B cell (primary cell): ENCODE measurements around the gene CFAP74. TPM values are rescaled to one million over a fixed set of nuclear protein-coding genes. Genes with fewer than 3 reads are reported as not detected.

ENCODE experiments used
- ATAC-seq: fragments of 200-7000 bp; cut with Tn5 transposase; one replicate; pipeline ENCODE4 v1.10.0; 2021; ENCODE audit warnings: low read depth, mild to moderate bottlenecking, moderate number of reproducible peaks, moderate library complexity
- CTCF ChIA-PET: fragments of 350-600 bp; sonication (Branson Sonifier 250); formaldehyde crosslinking; loops from one replicate; lab custom pipeline; 2021; ENCODE audit warnings: antibody characterized with exemption, inconsistent platforms; lab: Charles Lee
- POLR2A ChIA-PET: fragments of 350-600 bp; sonication (Branson Sonifier 250); formaldehyde crosslinking; loops from one replicate; lab custom pipeline; 2021; ENCODE audit warnings: antibody characterized with exemption; lab: Charles Lee
- DNase-seq: peaks from one replicate; pipeline ENCODE4 v3.0.0; 2013
- H2AFZ ChIP-seq: 2 replicates; pipeline ENCODE4 v1.6.1; 2012; ENCODE audit warnings: mild to moderate bottlenecking, low read depth, low read length; ENCODE audit not compliant: insufficient read depth, poor library complexity, severe bottlenecking
- H3K27ac ChIP-seq, 2 donors: 1 replicate in 1 of 2; 2 replicates in 1 of 2; pipeline ENCODE4 v1.5.1; 2012 to 2013; ENCODE audit warnings: low read length in 2 of 2, mild to moderate bottlenecking in 2 of 2, moderate library complexity in 1 of 2
- H3K27me3 ChIP-seq, 4 experiments: fragments of 200-600 bp in 1 of 4; sonication (generic) in 1 of 4; replicated peaks in 1 of 4; 1 replicate in 2 of 4; 2 replicates in 2 of 4; pipeline versions ENCODE4 v1.6.1 to v1.7.0; 2013 to 2016; ENCODE audit warnings: low read length in 3 of 4, mild to moderate bottlenecking in 2 of 4, mixed read lengths in 1 of 4, moderate library complexity in 1 of 4; ENCODE audit not compliant: insufficient read depth in 4 of 4, control insufficient read depth in 3 of 4; ENCODE audit errors: control extremely low read depth in 1 of 4
- H3K36me3 ChIP-seq, 2 experiments: replicated peaks in 1 of 2; 1 replicate in 1 of 2; 2 replicates in 1 of 2; pipeline versions ENCODE4 v1.6.1 to v1.7.1; 2013; ENCODE audit warnings: low read length in 1 of 2; ENCODE audit not compliant: insufficient read depth in 2 of 2, control insufficient read depth in 1 of 2; ENCODE audit errors: control extremely low read depth in 1 of 2, extremely low read depth in 1 of 2
- H3K4me1 ChIP-seq, 2 donors: fragments of 200-600 bp in 1 of 2; sonication (generic) in 1 of 2; 1 replicate in 1 of 2; 2 replicates in 1 of 2; pipeline versions ENCODE4 v1.5.1 to v1.6.1; 2013 to 2017; ENCODE audit warnings: low read length in 2 of 2; ENCODE audit not compliant: control insufficient read depth in 2 of 2, insufficient read depth in 2 of 2
- H3K4me2 ChIP-seq: replicated peaks from 2 replicates; pipeline ENCODE3; 2012; ENCODE audit warnings: mild to moderate bottlenecking, low read depth, low read length; ENCODE audit not compliant: poor library complexity, severe bottlenecking
- H3K4me3 ChIP-seq, 5 experiments: fragments of 200-600 bp in 1 of 5; sonication (generic) in 1 of 5; 1 replicate in 3 of 5; 2 replicates in 2 of 5; pipeline versions ENCODE4 v1.5.1 to v1.7.0; 2011 to 2016; ENCODE audit warnings: low read length in 4 of 5, mild to moderate bottlenecking in 4 of 5, low read depth in 2 of 5, control low read depth in 1 of 5, moderate library complexity in 1 of 5; ENCODE audit not compliant: insufficient read depth in 1 of 5; ENCODE audit errors: control extremely low read depth in 1 of 5, extremely low read depth in 1 of 5
- H3K79me2 ChIP-seq: fragments of 200-600 bp; sonication (generic); one replicate; pipeline ENCODE4 v1.6.0; 2016; ENCODE audit warnings: low read length; ENCODE audit not compliant: control insufficient read depth, insufficient read depth
- H3K9ac ChIP-seq: fragments of 200-600 bp; sonication (generic); 2 replicates; pipeline ENCODE4 v1.6.1; 2017; ENCODE audit warnings: mild to moderate bottlenecking, low read length, moderate library complexity
- H3K9me3 ChIP-seq, 3 donors: one replicate each; pipeline versions ENCODE4 v1.6.1 to v1.7.1; 2013; ENCODE audit warnings: low read length in 2 of 3; ENCODE audit not compliant: control insufficient read depth in 2 of 3, insufficient read depth in 1 of 3; ENCODE audit errors: control extremely low read depth in 1 of 3
- H4K20me1 ChIP-seq: 2 replicates; pipeline ENCODE4 v1.6.0; 2012; ENCODE audit warnings: mild to moderate bottlenecking, low read length; ENCODE audit not compliant: insufficient read depth, control insufficient read depth, poor library complexity, severe bottlenecking
- H3K27ac Mint-ChIP-seq: one replicate; pipeline ENCODE4 v1.8.0; 2021; ENCODE audit warnings: mixed read lengths
- H3K27me3 Mint-ChIP-seq: one replicate; pipeline ENCODE4 v1.8.0; 2021; ENCODE audit warnings: mixed read lengths
- H3K4me1 Mint-ChIP-seq: one replicate; pipeline ENCODE4 v1.8.0; 2021; ENCODE audit warnings: mixed read lengths
- H3K4me3 Mint-ChIP-seq: one replicate; pipeline ENCODE4 v1.8.0; 2021; ENCODE audit warnings: mixed read lengths
- H3K9me3 Mint-ChIP-seq: one replicate; pipeline ENCODE4 v1.8.0; 2022; ENCODE audit warnings: mixed read lengths; ENCODE audit not compliant: insufficient read depth
- CTCF ChIP-seq: fragments of 200-600 bp; IDR thresholded peaks from one replicate; pipeline ENCODE4 v1.8.0; 2022; ENCODE audit warnings: antibody characterized with exemption, mild to moderate bottlenecking
- EZH2 ChIP-seq: IDR thresholded peaks from 2 replicates; pipeline ENCODE4 v1.6.1; 2012; ENCODE audit warnings: borderline replicate concordance, low read depth, mild to moderate bottlenecking, moderate library complexity, low read length; ENCODE audit not compliant: insufficient read depth, poor library complexity, severe bottlenecking
- WGBS: methylation state at CpG from one replicate; pipeline ENCODE4 v1.1.5; 2013; ENCODE audit warnings: missing lambda C conversion rate; ENCODE audit not compliant: insufficient coverage; 5-methylcytosine and 5-hydroxymethylcytosine counted together
- intact Hi-C: fragments of 100-400 bp; cut with micrococcal nuclease; formaldehyde crosslinking; loops from one replicate; pipeline ENCODE4 v1.10.0; 2022
- polyA plus RNA-seq: library from polyadenylated mRNA; depleted of rRNA; stranded (reverse); fragments of >200 nt; gene quantifications from 2 replicates; pipeline ENCODE4 v1.2.3, GENCODE V29; 2012
- total RNA-seq, 2 donors: library from RNA; stranded (reverse); fragments of 120-200 nt in 1 of 2; gene quantifications; 1 replicate in 1 of 2; 2 replicates in 1 of 2; pipeline versions ENCODE4 v1.2.3 to v1.2.4, GENCODE V29; 2013 to 2022

Gene CFAP74
- total and polyA plus RNA-seq, 2 donors (not counting 1 experiment from before 2014, with no cell fraction given), result not detected

- ChIA-PET POLR2A (no interaction called here), CTCF (no interaction called here)
- H3K27me3 ChIP-seq, result peaks cover 0 to 4% (median 0%) of the 10 kb centered on the region in 4 experiments
- no peak overlapping the region for H3K27ac ChIP-seq
- no peak overlapping the region for H3K4me2 ChIP-seq
- peaks cover 0 to 16% (median 6%) of the 10 kb centered on the region in 3 donors for H3K9me3 ChIP-seq
- Mint-ChIP-seq H3K27me3 (peaks cover 25% of the 10 kb centered on the region), H3K27ac (no peak overlapping the region), H3K4me1 (no peaks in the 10 kb centered on the region), H3K9me3 (peaks cover 7% of the 10 kb centered on the region), H3K4me3 (no peak overlapping the region)
- DNase-seq (no peak), ATAC-seq (no peak)
- TF ChIP-seq CTCF, result no peak
- TF ChIP-seq EZH2, result no peak
- no peaks in the 10 kb centered on the region for H3K4me1 ChIP-seq
- H3K4me3 ChIP-seq, result no peak overlapping the region
- H2AFZ ChIP-seq, result no peak overlapping the region
- no peaks in the 10 kb centered on the region for H4K20me1 ChIP-seq
- intact Hi-C loops, result no loop called here
- no peak overlapping the region for H3K9ac ChIP-seq
- WGBS, result 100% methylated on average over 1 of the region's 5 CpGs
- H3K36me3 ChIP-seq, result no peaks in the 10 kb centered on the region
- no peaks in the 10 kb centered on the region for H3K79me2 ChIP-seq
These were observed 52.6 kb downstream of the CFAP74 start for GRCh38 chr1:1950940-1951339.

- peaks cover 5% of the 10 kb centered on the region for H3K4me1 Mint-ChIP-seq
- Histone ChIP-seq H3K79me2 (no peaks in the 10 kb centered on the region), H3K9me3 (peaks cover 0 to 8% (median 6%) of the 10 kb centered on the region in 3 donors), H3K27me3 (peaks cover 0 to 5% (median 2%) of the 10 kb centered on the region in 4 experiments), H3K4me1 (peaks cover 2 to 6% of the 10 kb centered on the region in 2 donors), H3K27ac (no peak overlapping the region), H4K20me1 (no peaks in the 10 kb centered on the region), H3K4me2 (no peak overlapping the region), H3K36me3 (no peaks in the 10 kb centered on the region), H3K9ac (no peak overlapping the region), H2AFZ (no peak overlapping the region), H3K4me3 (no peak overlapping the region)
- ChIA-PET CTCF (no interaction called here), POLR2A (no interaction called here)
- no CpG with 5 or more reads among the region's 1 CpG for WGBS
- no peak for ATAC-seq
- peaks cover 7% of the 10 kb centered on the region for H3K9me3 Mint-ChIP-seq
- H3K27ac Mint-ChIP-seq, result no peak overlapping the region
- intact Hi-C loops, result no loop called here
- no peak for TF ChIP-seq CTCF
- TF ChIP-seq EZH2, result no peak
- no peak overlapping the region for H3K4me3 Mint-ChIP-seq
- no peak for DNase-seq
- peaks cover 27% of the 10 kb centered on the region for H3K27me3 Mint-ChIP-seq
These were observed 54.8 kb downstream of the CFAP74 start for GRCh38 chr1:1948783-1949182.
